ENCODE results near the gene ADPRM. TPM values are rescaled to one million over a fixed set of nuclear protein-coding genes. Genes with fewer than 3 reads are reported as not detected.
"Not testable (repeated sequence)": the region's sequence is repeated elsewhere in the genome, so short reads cannot be mapped to it uniquely, and the experiment has no call there.

The ADPRM gene
- total and polyA plus RNA-seq, 11 donors: 2.1 to 7.2 (median 4.2) TPM

DNA sequence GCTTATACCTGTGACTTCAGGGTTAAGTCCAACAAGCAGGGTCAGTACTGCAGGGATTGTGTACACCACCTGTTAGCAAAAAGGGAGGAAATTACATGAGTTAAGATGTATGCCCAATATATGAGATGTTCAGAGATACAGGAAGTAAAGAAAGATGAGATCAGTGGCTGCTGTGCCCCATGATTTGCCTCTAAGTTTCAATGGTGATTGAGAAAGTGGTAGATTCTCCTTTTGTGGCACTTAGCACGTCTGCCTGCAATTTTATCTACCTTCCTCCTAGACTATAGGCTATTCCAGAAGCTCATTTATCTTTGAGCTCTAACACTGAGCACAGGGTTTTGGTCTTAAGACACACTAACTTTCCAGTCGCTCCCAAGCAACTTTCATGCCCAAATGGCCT, 28.8 kb downstream of the ADPRM start:
- Histone ChIP-seq H3K9me3 (no peaks in the 10 kb centered on the region), H3K27me3 (no peaks in the 10 kb centered on the region), H3K4me3 (no peak overlapping the region), H3K36me3 (peaks cover 0 to 48% (median 19%) of the 10 kb centered on the region in 9 donors), H3K4me1 (peaks cover 0 to 11% (median 4%) of the 10 kb centered on the region in 12 donors), H3K27ac (no peak overlapping the region)
- ATAC-seq (no peak), DNase-seq (no peak)
- intact Hi-C loops (cut with DNase I): no loop called here
- 65 to 78% (median 68%) methylated on average over 2 of the region's 2 CpGs for WGBS, 4 donors
- TF ChIP-seq, protein P1, sequence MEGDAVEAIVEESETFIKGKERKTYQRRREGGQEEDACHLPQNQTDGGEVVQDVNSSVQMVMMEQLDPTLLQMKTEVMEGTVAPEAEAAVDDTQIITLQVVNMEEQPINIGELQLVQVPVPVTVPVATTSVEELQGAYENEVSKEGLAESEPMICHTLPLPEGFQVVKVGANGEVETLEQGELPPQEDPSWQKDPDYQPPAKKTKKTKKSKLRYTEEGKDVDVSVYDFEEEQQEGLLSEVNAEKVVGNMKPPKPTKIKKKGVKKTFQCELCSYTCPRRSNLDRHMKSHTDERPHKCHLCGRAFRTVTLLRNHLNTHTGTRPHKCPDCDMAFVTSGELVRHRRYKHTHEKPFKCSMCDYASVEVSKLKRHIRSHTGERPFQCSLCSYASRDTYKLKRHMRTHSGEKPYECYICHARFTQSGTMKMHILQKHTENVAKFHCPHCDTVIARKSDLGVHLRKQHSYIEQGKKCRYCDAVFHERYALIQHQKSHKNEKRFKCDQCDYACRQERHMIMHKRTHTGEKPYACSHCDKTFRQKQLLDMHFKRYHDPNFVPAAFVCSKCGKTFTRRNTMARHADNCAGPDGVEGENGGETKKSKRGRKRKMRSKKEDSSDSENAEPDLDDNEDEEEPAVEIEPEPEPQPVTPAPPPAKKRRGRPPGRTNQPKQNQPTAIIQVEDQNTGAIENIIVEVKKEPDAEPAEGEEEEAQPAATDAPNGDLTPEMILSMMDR (IDR thresholded peaks at IDR 0.05): no peak
- no peak for TF ChIP-seq POLR2A (IDR thresholded peaks at IDR 0.05)

DNA sequence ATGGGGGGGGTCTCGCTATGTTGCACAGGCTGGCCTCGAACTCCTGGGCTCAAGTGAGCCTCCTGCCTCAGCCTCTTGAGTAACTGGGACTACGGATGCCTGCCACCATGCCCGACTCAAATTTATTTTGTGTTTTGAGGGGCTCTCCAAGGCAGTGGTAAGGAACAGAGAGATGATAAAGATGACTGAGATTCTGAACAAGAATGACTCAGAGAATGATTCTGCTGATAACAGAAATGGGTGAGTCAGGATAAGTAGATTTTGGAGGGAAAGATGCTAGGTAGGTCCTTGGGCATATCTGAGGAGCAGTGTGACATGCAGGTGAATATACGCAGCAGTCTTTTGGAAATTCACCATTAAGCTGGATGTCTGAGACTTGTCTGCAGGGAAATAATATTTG, 29.8 kb downstream of the ADPRM start:
- 87 to 96% (median 88%) methylated on average over 5 of the region's 5 CpGs for WGBS, 4 donors
- DNase-seq (no peak), ATAC-seq (no peak)
- Histone ChIP-seq H3K4me3 (no peak overlapping the region), H3K27me3 (no peaks in the 10 kb centered on the region), H3K4me1 (peaks cover 0 to 11% (median 4%) of the 10 kb centered on the region in 12 donors), H3K9me3 (no peaks in the 10 kb centered on the region), H3K27ac (no peak overlapping the region), H3K36me3 (peaks cover 0 to 45% (median 19%) of the 10 kb centered on the region in 9 donors)
- intact Hi-C loops (cut with DNase I): no loop called here
- TF ChIP-seq, protein P1 (IDR thresholded peaks at IDR 0.05): no peak
- TF ChIP-seq POLR2A (IDR thresholded peaks at IDR 0.05): no peak

DNA sequence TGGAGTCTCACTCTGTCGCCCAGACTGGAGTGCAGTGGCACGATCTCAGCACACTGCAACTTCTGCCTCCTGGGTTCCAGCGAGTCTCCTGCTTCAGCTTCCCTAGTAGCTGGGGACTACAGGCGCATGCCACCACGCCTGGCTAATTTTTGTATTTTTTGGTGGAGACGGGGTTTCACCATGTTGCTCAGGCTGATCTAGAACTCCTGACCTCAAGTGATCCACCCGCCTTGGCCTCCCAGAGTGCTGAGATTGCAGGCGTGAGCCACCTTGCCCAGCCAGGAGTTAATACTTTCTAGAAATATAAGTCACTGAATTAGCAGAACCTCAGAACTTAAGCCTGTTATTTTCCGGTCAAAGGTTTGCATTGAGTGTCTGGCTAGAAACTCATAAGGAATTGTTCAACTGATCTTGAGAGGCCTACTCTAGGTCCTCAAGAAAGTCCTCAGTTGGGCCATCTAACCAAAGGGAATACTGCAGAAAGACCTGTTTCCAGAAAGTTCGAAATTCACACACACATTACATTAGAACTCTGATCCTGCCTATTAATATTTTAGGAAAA, 31.0 kb downstream of the ADPRM start:
- H3K4me3 ChIP-seq: no peak overlapping the region
- intact Hi-C loops (cut with DNase I): no loop called here
- 97 to 99% (median 98%) methylated on average over 10 of the region's 10 CpGs for WGBS, 4 donors
- DNase-seq (no peak), ATAC-seq (no peak)
- peaks cover 0 to 33% (median 16%) of the 10 kb centered on the region in 9 donors for H3K36me3 ChIP-seq
- no peaks in the 10 kb centered on the region for H3K9me3 ChIP-seq
- H3K4me1 ChIP-seq: peaks cover 0 to 11% (median 4%) of the 10 kb centered on the region in 12 donors
- no peak for TF ChIP-seq POLR2A (IDR thresholded peaks at IDR 0.05)
- TF ChIP-seq, protein P1 (IDR thresholded peaks at IDR 0.05): no peak
- no peaks in the 10 kb centered on the region for H3K27me3 ChIP-seq
- H3K27ac ChIP-seq: peak overlapping the region in 5 of 12 donors; percentile 89 to 95 (median 92)

DNA sequence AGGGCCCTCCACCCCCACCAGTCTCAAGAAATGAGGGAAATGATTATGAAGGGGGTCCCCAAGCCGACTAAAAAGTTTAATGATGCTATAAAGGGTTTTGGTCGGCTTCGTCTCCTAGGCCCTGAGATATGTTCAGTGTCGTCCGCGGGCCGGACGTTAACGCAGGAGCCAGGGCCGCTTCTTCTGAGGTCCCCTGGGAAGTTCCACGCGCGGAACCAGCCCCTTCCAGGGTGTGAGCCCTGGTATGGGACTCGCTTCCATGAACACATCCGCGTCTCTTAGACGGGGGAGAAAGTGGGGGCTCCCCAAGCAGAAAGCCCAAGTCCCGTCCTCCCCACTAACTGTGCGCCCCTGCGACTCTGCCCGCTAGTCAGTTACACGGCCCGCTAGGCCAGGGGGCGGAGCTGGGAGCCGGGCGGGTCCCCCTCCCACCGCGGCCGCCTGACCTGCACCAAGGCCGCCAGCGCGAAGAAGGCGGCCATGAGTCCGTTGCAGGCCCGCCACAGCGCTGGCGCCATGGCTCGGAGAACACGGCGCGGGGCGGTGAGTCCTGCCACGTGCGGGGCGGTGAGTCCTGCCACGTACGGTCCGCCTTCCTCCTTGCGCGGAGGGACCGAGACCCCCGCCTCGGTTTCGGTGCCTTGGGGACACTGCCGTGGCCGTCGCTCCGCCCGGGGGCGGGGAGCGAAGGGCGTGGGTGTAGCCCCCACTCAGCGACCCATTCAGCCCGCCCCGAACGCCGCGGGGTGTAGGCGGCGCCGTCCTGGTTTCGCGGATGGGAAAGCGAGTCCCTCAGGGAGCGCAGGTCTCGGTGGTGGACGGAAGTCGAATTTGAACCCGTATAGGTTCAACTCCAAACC, 32.2 kb downstream of the ADPRM start, which contains the start of gene TMEM220:
Gene TMEM220 (minus strand): TSS at position 690 of the 860 bp plus-strand sequence. CDS start 172 bp downstream, at position 518.
- DNase-seq (peak; percentile 80 to 91 (median 89)), ATAC-seq (peak; percentile 87 to 97 (median 96))
- Histone ChIP-seq H3K4me1 (peaks cover 0 to 11% (median 4%) of the 10 kb centered on the region in 12 donors), H3K27ac (peak within 1 kb of the TSS; percentile 86 to 99 (median 90)), H3K9me3 (no peaks in the 10 kb centered on the region), H3K27me3 (no peaks in the 10 kb centered on the region), H3K36me3 (peaks cover 0 to 21% (median 13%) of the 10 kb centered on the region in 9 donors), H3K4me3 (peak within 1 kb of the TSS; percentile 62 to 82 (median 76))
- intact Hi-C loops (cut with DNase I): loop anchor here in 2 of 10 donors (5.0 to 10.0 kb wide), 2 partner anchors 37 to 415 kb away; no protein-coding TSS in a partner anchor
- peak in 1 of 2 donors; percentile 53 for TF ChIP-seq POLR2A (IDR thresholded peaks at IDR 0.05)
- TF ChIP-seq, protein P1 (IDR thresholded peaks at IDR 0.05): no peak
- 1 to 2% (median 1%) methylated on average over 50 to 79 of the region's 79 CpGs for WGBS, 4 donors

DNA sequence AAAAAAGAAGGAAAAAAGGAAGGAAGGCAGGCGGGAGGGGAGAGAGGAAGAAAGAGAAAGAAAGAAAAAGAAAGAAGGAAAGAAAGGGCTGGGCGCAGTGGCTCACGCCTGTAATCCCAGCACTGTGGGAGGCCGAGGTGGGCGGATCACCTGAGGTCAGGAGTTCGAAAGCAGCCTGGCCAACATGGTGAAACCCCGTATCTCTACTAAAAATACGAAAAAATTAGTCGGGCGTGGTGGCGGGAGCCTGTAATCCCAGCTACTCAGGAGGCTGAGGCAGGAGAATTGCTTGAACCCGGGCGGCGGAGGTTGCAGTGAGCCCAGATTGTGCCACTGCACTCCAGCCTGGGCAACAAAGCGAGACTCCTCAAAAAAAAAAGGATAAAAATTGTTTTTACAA, 32.9 kb downstream of the ADPRM start:
- not testable (repeated sequence) for DNase-seq, H3K27me3 ChIP-seq, H3K9me3 ChIP-seq, ATAC-seq
- H3K36me3 ChIP-seq: peaks cover 0 to 14% (median 8%) of the 10 kb centered on the region in 9 donors
- peak overlapping the region; percentile 62 to 82 (median 76) for H3K4me3 ChIP-seq
- 18 to 36% (median 22%) methylated on average over 15 of the region's 15 CpGs for WGBS, 4 donors
- intact Hi-C loops (cut with DNase I): loop anchor here in 2 of 10 donors (5.0 to 10.0 kb wide), 2 partner anchors 38 to 415 kb away; no protein-coding TSS in a partner anchor
- H3K27ac ChIP-seq: peak overlapping the region; percentile 86 to 99 (median 90)
- H3K4me1 ChIP-seq: peaks cover 0 to 11% (median 4%) of the 10 kb centered on the region in 12 donors

All from heart left ventricle (tissue), 16 donors.